Gastrocnemius medialis (tissue), 4 donors: ENCODE data around the gene MFNG. TPM values are rescaled to one million over a fixed set of nuclear protein-coding genes. Genes with fewer than 3 reads are reported as not detected.
"Not testable (repeated sequence)": the region's sequence is repeated elsewhere in the genome, so short reads cannot be mapped to it uniquely, and the experiment has no call there.

Source experiments
- ATAC-seq, 2 donors: fragments of 150-250 bp; one replicate each; pipeline ENCODE4 v1.9.1; 2016
- DNase-seq, 2 donors: peaks; one replicate each; pipeline ENCODE4 v3.0.0-alpha.2; 2019
- H3K27ac ChIP-seq, 4 donors: fragments of 200-600 bp; sonication (generic); 1 replicate in 1 of 4; 2 replicates in 3 of 4; pipeline ENCODE4 v1.5.1; 2016 to 2018; ENCODE audit warnings: mild to moderate bottlenecking in 2 of 4, moderate library complexity in 1 of 4
- H3K27me3 ChIP-seq, 3 donors: fragments of 200-600 bp; sonication (generic) in 2 of 3; 1 replicate in 1 of 3; 2 replicates in 2 of 3; pipeline versions ENCODE4 v1.5.1 to v1.6.0; 2016 to 2019; ENCODE audit warnings: mild to moderate bottlenecking in 1 of 3, moderate library complexity in 1 of 3
- H3K36me3 ChIP-seq, 2 donors: fragments of 200-600 bp; sonication (generic) in 1 of 2; one replicate each; pipeline ENCODE4 v1.5.1; 2017 to 2018
- H3K4me1 ChIP-seq, 2 donors: fragments of 200-600 bp; sonication (generic) in 1 of 2; one replicate each; pipeline ENCODE4 v1.5.1; 2016 to 2017; ENCODE audit warnings: mild to moderate bottlenecking in 2 of 2
- H3K4me3 ChIP-seq, 4 donors: fragments of 200-600 bp; sonication (generic) in 3 of 4; 1 replicate in 1 of 4; 2 replicates in 3 of 4; pipeline ENCODE4 v1.5.1; 2016 to 2019; ENCODE audit warnings: mild to moderate bottlenecking in 2 of 4
- H3K9me3 ChIP-seq, 3 donors: fragments of 200-600 bp; sonication (generic) in 2 of 3; 1 replicate in 1 of 3; 2 replicates in 2 of 3; pipeline ENCODE4 v1.5.1; 2016 to 2019
- CTCF ChIP-seq, 5 experiments: fragments of 450-650 bp in 3 of 5; fragments of 200-600 bp in 2 of 5; sonication (generic) in 2 of 5; IDR thresholded peaks in 4 of 5; conservative IDR thresholded peaks in 1 of 5; 1 replicate in 4 of 5; 2 replicates in 1 of 5; pipeline ENCODE4 v1.5.1; 2016 to 2019; ENCODE audit warnings: antibody characterized with exemption in 5 of 5, mild to moderate bottlenecking in 3 of 5, moderate library complexity in 3 of 5
- POLR2A ChIP-seq, 2 donors: fragments of 450-650 bp; IDR thresholded peaks; one replicate each; pipeline ENCODE4 v1.6.1; 2017; ENCODE audit warnings: antibody characterized with exemption in 2 of 2, mild to moderate bottlenecking in 2 of 2, moderate library complexity in 2 of 2
- in situ Hi-C, 4 donors: fragments of 200-750 bp; cut with MboI; loops; one replicate each; pipeline versions ENCODE4 v1.15.0 to v1.8.0; 2017; ENCODE audit warnings: low sequenced_read_pairs in 4 of 4
- intact Hi-C: fragments of 100-400 bp; cut with DNase I; formaldehyde crosslinking; loops from one replicate; pipeline ENCODE4 v1.15.1; 2023; ENCODE audit warnings: low total_unique reads
- total RNA-seq, 4 donors: library from RNA; depleted of rRNA; stranded (reverse); fragments of >200 nt; gene quantifications; one replicate each; pipeline versions ENCODE4 v1.1.0 to v1.2.3, GENCODE V29; 2016

Gene MFNG
- total RNA-seq, 4 donors from 2014 or later = 2.4 to 7.0 (median 5.2) TPM

GRCh38 chr22:37471727-37472417 lies 14.3 kb downstream of the MFNG start:
- H3K36me3 ChIP-seq = no peaks in the 10 kb centered on the region
- ATAC-seq = no peak
- in situ Hi-C loops = no loop called here
- H3K4me1 ChIP-seq = no peaks in the 10 kb centered on the region
- intact Hi-C loops = no loop called here
- no peaks in the 10 kb centered on the region for H3K9me3 ChIP-seq
- peaks cover 3 to 14% (median 3%) of the 10 kb centered on the region in 3 donors for H3K27me3 ChIP-seq
- H3K4me3 ChIP-seq = no peak overlapping the region
- TF ChIP-seq CTCF (IDR thresholded peaks at IDR 0.05 in 4 of 5, conservative IDR thresholded peaks at IDR 0.05 in 1 of 5) (no peak), POLR2A (IDR thresholded peaks at IDR 0.05) (no peak)
- DNase-seq = no peak
- no peak overlapping the region for H3K27ac ChIP-seq

- intact Hi-C loops = no loop called here
- Histone ChIP-seq H3K36me3 (no peaks in the 10 kb centered on the region), H3K27me3 (peaks cover 3 to 14% (median 6%) of the 10 kb centered on the region in 3 donors), H3K4me1 (no peaks in the 10 kb centered on the region), H3K4me3 (no peak overlapping the region), H3K9me3 (no peaks in the 10 kb centered on the region), H3K27ac (no peak overlapping the region)
- TF ChIP-seq POLR2A (IDR thresholded peaks at IDR 0.05) (no peak), CTCF (IDR thresholded peaks at IDR 0.05 in 4 of 5, conservative IDR thresholded peaks at IDR 0.05 in 1 of 5) (no peak)
- ATAC-seq (no peak), DNase-seq (no peak)
- in situ Hi-C loops = no loop called here
Observed at GRCh38 chr22:37470087-37470445, 16.1 kb downstream of the MFNG start.

GRCh38 chr22:37469416-37470086 lies 16.6 kb downstream of the MFNG start:
- Histone ChIP-seq H3K27ac (no peak overlapping the region), H3K36me3 (no peaks in the 10 kb centered on the region), H3K9me3 (no peaks in the 10 kb centered on the region), H3K4me1 (no peaks in the 10 kb centered on the region), H3K27me3 (peaks cover 3 to 14% (median 10%) of the 10 kb centered on the region in 3 donors), H3K4me3 (no peak overlapping the region)
- no peak for TF ChIP-seq POLR2A (IDR thresholded peaks at IDR 0.05)
- no peak for TF ChIP-seq CTCF (IDR thresholded peaks at IDR 0.05 in 4 of 5, conservative IDR thresholded peaks at IDR 0.05 in 1 of 5)
- DNase-seq (no peak), ATAC-seq (no peak)
- intact Hi-C loops (no loop called here), in situ Hi-C loops (no loop called here)

GRCh38 chr22:37468201-37468695 lies 17.9 kb downstream of the MFNG start:
- intact Hi-C loops = not testable (repeated sequence)

GRCh38 chr22:37467391-37467955 lies 18.7 kb downstream of the MFNG start:
- in situ Hi-C loops (no loop called here), intact Hi-C loops (no loop called here)
- Histone ChIP-seq H3K4me1 (no peaks in the 10 kb centered on the region), H3K27me3 (peaks cover 0 to 14% (median 10%) of the 10 kb centered on the region in 3 donors), H3K27ac (no peak overlapping the region), H3K4me3 (no peak overlapping the region), H3K9me3 (no peaks in the 10 kb centered on the region), H3K36me3 (no peaks in the 10 kb centered on the region)
- TF ChIP-seq POLR2A (IDR thresholded peaks at IDR 0.05) = no peak
- TF ChIP-seq CTCF (IDR thresholded peaks at IDR 0.05 in 4 of 5, conservative IDR thresholded peaks at IDR 0.05 in 1 of 5) = no peak
- DNase-seq (no peak), ATAC-seq (no peak)

More at GRCh38 chr22:37468201-37468695, 17.9 kb downstream of the MFNG start:
- DNase-seq, H3K27ac ChIP-seq, H3K4me1 ChIP-seq, H3K4me3 ChIP-seq, H3K36me3 ChIP-seq, ATAC-seq, in situ Hi-C loops, H3K9me3 ChIP-seq: not testable (repeated sequence)
- H3K27me3 ChIP-seq = peaks cover 3 to 14% (median 10%) of the 10 kb centered on the region in 3 donors
